Activated CD4-positive, alpha-beta T cell treated with anti-CD3 and anti-CD28 coated beads, Interleukin-2, amount 10 ng/mL, durations not matched to agents 7 days and 5 days (primary cell): ENCODE data around the gene TDP2. TPM values are rescaled to one million over a fixed set of nuclear protein-coding genes. Genes with fewer than 3 reads are reported as not detected.

ENCODE experiments used
- CTCF ChIA-PET: fragments of 350-600 bp; sonication (Branson Sonifier 250); formaldehyde crosslinking; loops from one replicate; lab custom pipeline; 2021; ENCODE audit warnings: antibody characterized with exemption; lab: Charles Lee
- POLR2A ChIA-PET: fragments of 350-600 bp; sonication (Branson Sonifier 250); formaldehyde crosslinking; loops from one replicate; lab custom pipeline; 2021; ENCODE audit warnings: antibody characterized with exemption; lab: Charles Lee
- DNase-seq: peaks from one replicate; pipeline ENCODE4 v3.0.0-alpha.2; 2020
- H3K27ac Mint-ChIP-seq: one replicate; pipeline ENCODE4 v1.8.0; 2021; ENCODE audit warnings: mild to moderate bottlenecking, moderate library complexity, mixed read lengths
- H3K27me3 Mint-ChIP-seq: one replicate; pipeline ENCODE4 v1.8.0; 2021; ENCODE audit warnings: mixed read lengths
- H3K36me3 Mint-ChIP-seq: one replicate; pipeline ENCODE4 v1.8.0; 2021; ENCODE audit warnings: low read depth, mixed read lengths
- H3K4me1 Mint-ChIP-seq: one replicate; pipeline ENCODE4 v1.8.0; 2021; ENCODE audit warnings: mixed read lengths
- H3K4me3 Mint-ChIP-seq: one replicate; pipeline ENCODE4 v1.8.0; 2021; ENCODE audit warnings: mild to moderate bottlenecking, moderate library complexity, mixed read lengths
- H3K9me3 Mint-ChIP-seq: one replicate; pipeline ENCODE4 v1.8.0; 2021; ENCODE audit warnings: mixed read lengths
- total RNA-seq, 2 experiments: library from RNA; stranded (reverse); gene quantifications; one replicate each; pipeline ENCODE4 v1.2.3, GENCODE V29; 2021

TDP2 gene
- total RNA-seq, 2 experiments from 2014 or later: 43.0 to 47.1 TPM

DNA sequence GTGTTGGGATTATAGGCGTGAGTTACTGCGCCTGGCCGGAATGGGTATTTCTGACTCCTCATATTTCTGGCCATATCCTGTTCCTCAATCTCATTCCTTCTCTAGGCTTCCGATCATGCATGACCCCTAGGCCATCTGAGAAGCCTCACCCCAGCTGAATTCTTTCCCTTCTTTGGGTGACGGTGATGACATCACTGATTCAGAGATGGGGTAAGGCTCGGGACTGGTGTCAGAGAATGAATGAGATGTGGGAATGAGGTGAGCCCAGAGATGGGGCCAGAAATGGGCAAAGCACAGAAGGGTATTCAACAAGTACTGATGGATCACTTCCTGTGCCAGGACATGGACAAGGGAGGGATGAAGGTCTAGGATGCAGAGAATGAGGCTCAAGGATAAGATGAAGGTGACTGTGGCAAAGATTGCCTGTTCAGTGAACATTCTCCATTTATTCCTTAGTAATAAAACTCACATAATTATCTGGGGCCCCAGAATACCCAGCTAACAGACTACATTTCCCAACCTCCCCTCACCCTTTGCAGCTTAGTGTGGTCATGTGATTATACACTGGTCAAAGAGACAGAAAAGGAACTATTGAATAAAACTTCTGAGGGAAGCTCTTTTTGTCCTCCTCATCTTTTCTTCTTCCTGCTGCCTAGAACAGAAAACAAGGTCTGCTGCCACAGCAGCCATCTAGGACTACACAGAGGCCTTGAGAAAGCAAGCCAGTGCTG, 60.3 kb downstream of the TDP2 start:
- ChIA-PET POLR2A (no interaction called here), CTCF (no interaction called here)
- H3K27me3 Mint-ChIP-seq: peaks cover 2% of the 10 kb centered on the region
- DNase-seq: no peak
- H3K4me3 Mint-ChIP-seq: no peak overlapping the region
- H3K9me3 Mint-ChIP-seq: no peaks in the 10 kb centered on the region
- no peak overlapping the region for H3K27ac Mint-ChIP-seq
- no peaks in the 10 kb centered on the region for H3K36me3 Mint-ChIP-seq
- no peaks in the 10 kb centered on the region for H3K4me1 Mint-ChIP-seq

DNA sequence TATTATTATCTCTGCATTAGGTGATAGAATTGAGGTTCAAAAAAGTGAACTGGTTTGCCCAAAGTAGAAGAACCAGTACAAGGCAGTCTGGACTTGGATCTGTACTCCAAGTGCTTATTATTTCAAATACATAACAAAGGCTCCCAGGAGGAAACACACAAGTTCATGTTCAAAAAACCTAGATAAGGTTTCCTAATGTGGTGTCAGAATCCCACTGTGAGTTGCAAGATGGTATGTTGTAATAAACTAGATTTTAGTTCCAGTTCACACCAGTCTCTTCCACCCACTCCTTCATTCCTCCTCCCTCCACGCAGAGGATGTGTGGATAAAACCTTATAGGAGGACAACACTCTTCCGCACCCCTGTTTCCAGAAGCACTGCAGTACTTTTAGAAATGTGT, 63.5 kb downstream of the TDP2 start:
- H3K27ac Mint-ChIP-seq: no peak overlapping the region
- no peaks in the 10 kb centered on the region for H3K27me3 Mint-ChIP-seq
- CTCF ChIA-PET: no interaction called here
- DNase-seq: no peak
- H3K4me3 Mint-ChIP-seq: no peak overlapping the region
- H3K4me1 Mint-ChIP-seq: no peaks in the 10 kb centered on the region
- POLR2A ChIA-PET: no interaction called here
- no peaks in the 10 kb centered on the region for H3K9me3 Mint-ChIP-seq
- H3K36me3 Mint-ChIP-seq: no peaks in the 10 kb centered on the region

DNA sequence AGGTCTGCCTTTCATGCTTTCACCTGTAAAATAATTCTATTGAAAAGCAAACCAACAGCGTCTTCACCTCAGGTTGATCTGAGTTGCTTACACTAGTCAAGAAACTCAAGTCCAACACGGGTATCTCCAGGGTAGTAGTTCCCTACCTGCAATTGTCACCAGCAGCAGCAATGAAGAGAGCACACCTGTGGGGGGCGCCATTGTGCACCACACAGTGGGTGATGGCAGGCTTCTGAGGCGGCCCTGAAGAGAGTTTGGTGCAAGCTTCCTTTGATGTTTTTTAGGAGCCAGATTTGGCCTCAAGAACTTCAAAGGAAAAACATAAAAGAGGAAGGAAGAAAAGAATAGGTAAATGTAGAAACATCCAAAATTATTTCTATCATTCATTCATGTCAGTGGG, 65.8 kb downstream of the TDP2 start:
- no peaks in the 10 kb centered on the region for H3K9me3 Mint-ChIP-seq
- no peak for DNase-seq
- no peaks in the 10 kb centered on the region for H3K36me3 Mint-ChIP-seq
- no peaks in the 10 kb centered on the region for H3K27me3 Mint-ChIP-seq
- H3K4me3 Mint-ChIP-seq: no peak overlapping the region
- CTCF ChIA-PET: interaction anchor here (0.5 kb wide), 1 partner anchor 8 kb away, joined by 4 read pairs; no protein-coding TSS in a partner anchor
- H3K27ac Mint-ChIP-seq: no peak overlapping the region
- no peaks in the 10 kb centered on the region for H3K4me1 Mint-ChIP-seq
- POLR2A ChIA-PET: no interaction called here

Other genes with a start within 250 kb of the TDP2 start
- gene GPLD1, start 177.3 kb downstream of the TDP2 start, total RNA-seq: under 1 TPM; 0.10 to 0.15 TPM
- 1 to 10 TPM; 3.2 to 3.6 TPM for gene ALDH5A1, start 171.9 kb downstream of the TDP2 start, total RNA-seq
- under 1 TPM; 0.10 to 0.15 TPM for gene KIAA0319, start 20.7 kb downstream of the TDP2 start, total RNA-seq
- 10 to 100 TPM; 16.0 to 18.3 TPM for gene ACOT13, start 178 bp upstream of the TDP2 start, total RNA-seq
- gene C6orf62, start 52.3 kb upstream of the TDP2 start, total RNA-seq: 100 to 1,000 TPM; 138 to 153 TPM
- gene GMNN, start 108.0 kb upstream of the TDP2 start, total RNA-seq: 10 to 100 TPM; 63.2 to 70.3 TPM
- 1 to 10 TPM; 1.8 to 2.3 TPM for gene ARMH2, start 132.0 kb upstream of the TDP2 start, total RNA-seq